ENCODE results near the gene HNRNPDL.
A peak's percentile ranks its signal among the peaks of the same experiment; 100 is the strongest.
"Not testable (repeated sequence)": the region's sequence is repeated elsewhere in the genome, so short reads cannot be mapped to it uniquely, and the experiment has no call there.

HNRNPDL gene

GRCh38 chr4:82386312-82386711, 44.0 kb downstream of the HNRNPDL start:
- not testable (repeated sequence) for DNase-seq (ENCODE audit: low read depth)

GRCh38 chr4:82382751-82383150, 47.5 kb downstream of the HNRNPDL start:
- no peak for DNase-seq (ENCODE audit: low read depth)

GRCh38 chr4:82381661-82382296, 48.5 kb downstream of the HNRNPDL start:
- DNase-seq (ENCODE audit: low read depth), result no peak

GRCh38 chr4:82381235-82381634, 49.0 kb downstream of the HNRNPDL start:
- DNase-seq (ENCODE audit: low read depth), result no peak

- DNase-seq (ENCODE audit: low read depth), result no peak
Observed at GRCh38 chr4:82380831-82381230, 49.4 kb downstream of the HNRNPDL start.

- no peak for DNase-seq (ENCODE audit: low read depth)
Observed at GRCh38 chr4:82380344-82380743, 49.9 kb downstream of the HNRNPDL start.

- no peak for DNase-seq (ENCODE audit: low read depth)
Observed at GRCh38 chr4:82376109-82376508, 54.2 kb downstream of the HNRNPDL start.

GRCh38 chr4:82373816-82374625, 56.2 kb downstream of the HNRNPDL start, which contains the start of gene HNRNPD:
HNRNPD (minus strand) TSS chr4:82373991; CDS start chr4:82373678, 313 bp downstream.
- DNase-seq (ENCODE audit: low read depth), result peak; percentile 100

GRCh38 chr4:82373486-82373815, 56.8 kb downstream of the HNRNPDL start:
- DNase-seq (ENCODE audit: low read depth), result no peak
